Osteocyte (in vitro differentiated cells): ENCODE data around the gene KPNA3. TPM values are rescaled to one million over a fixed set of nuclear protein-coding genes. Genes with fewer than 3 reads are reported as not detected.

Source experiments
- DNase-seq: peaks from one replicate; pipeline ENCODE4 v3.0.0; 2021; ENCODE audit warnings: mixed read lengths; ENCODE audit not compliant: unreplicated experiment; ENCODE audit errors: extremely low spot score
- H3K27ac Mint-ChIP-seq: one replicate; pipeline ENCODE4 v1.8.0; 2021; ENCODE audit warnings: mild to moderate bottlenecking, mixed read lengths; ENCODE audit not compliant: unreplicated experiment
- H3K27me3 Mint-ChIP-seq: one replicate; pipeline ENCODE4 v1.8.0; 2021; ENCODE audit warnings: mixed read lengths; ENCODE audit not compliant: unreplicated experiment
- H3K36me3 Mint-ChIP-seq: one replicate; pipeline ENCODE4 v1.8.0; 2021; ENCODE audit warnings: mixed read lengths; ENCODE audit not compliant: unreplicated experiment
- H3K4me1 Mint-ChIP-seq: one replicate; pipeline ENCODE4 v1.8.0; 2021; ENCODE audit warnings: mixed read lengths; ENCODE audit not compliant: unreplicated experiment
- H3K4me3 Mint-ChIP-seq: one replicate; pipeline ENCODE4 v1.8.0; 2021; ENCODE audit warnings: mild to moderate bottlenecking, moderate library complexity, mixed read lengths; ENCODE audit not compliant: unreplicated experiment
- H3K9me3 Mint-ChIP-seq: one replicate; pipeline ENCODE4 v1.8.0; 2021; ENCODE audit warnings: mixed read lengths; ENCODE audit not compliant: unreplicated experiment
- CTCF ChIP-seq: fragments of 200-600 bp; sonication (generic); IDR thresholded peaks from 2 replicates; pipeline ENCODE4 v1.5.0; 2021; ENCODE audit warnings: antibody characterized with exemption, mild to moderate bottlenecking, moderate library complexity
- total RNA-seq: library from RNA; stranded (reverse); gene quantifications from 2 replicates; pipeline ENCODE4 v1.2.1, GENCODE V29; 2021

The KPNA3 gene
- total RNA-seq, 1 donor from 2014 or later, result 39.9 TPM

- no peak overlapping the region for H3K27ac Mint-ChIP-seq
- no peaks in the 10 kb centered on the region for H3K36me3 Mint-ChIP-seq
- no peak for DNase-seq
- H3K4me3 Mint-ChIP-seq, result no peak overlapping the region
- peaks cover 31% of the 10 kb centered on the region for H3K27me3 Mint-ChIP-seq
- no peaks in the 10 kb centered on the region for H3K4me1 Mint-ChIP-seq
- no peak for TF ChIP-seq CTCF
- peaks cover 4% of the 10 kb centered on the region for H3K9me3 Mint-ChIP-seq
Measured at GRCh38 chr13:49829715-49830114, 37.2 kb upstream of the KPNA3 start.

GRCh38 chr13:49828453-49828852 lies 36.0 kb upstream of the KPNA3 start:
- DNase-seq, result no peak
- peaks cover 37% of the 10 kb centered on the region for H3K27me3 Mint-ChIP-seq
- no peak for TF ChIP-seq CTCF
- H3K36me3 Mint-ChIP-seq, result no peaks in the 10 kb centered on the region
- no peaks in the 10 kb centered on the region for H3K4me1 Mint-ChIP-seq
- no peak overlapping the region for H3K4me3 Mint-ChIP-seq
- peaks cover 4% of the 10 kb centered on the region for H3K9me3 Mint-ChIP-seq
- H3K27ac Mint-ChIP-seq, result no peak overlapping the region

GRCh38 chr13:49827891-49828290 lies 35.4 kb upstream of the KPNA3 start:
- no peak overlapping the region for H3K27ac Mint-ChIP-seq
- peaks cover 36% of the 10 kb centered on the region for H3K27me3 Mint-ChIP-seq

GRCh38 chr13:49827336-49827735 lies 34.9 kb upstream of the KPNA3 start:
- Mint-ChIP-seq H3K27ac (no peak overlapping the region), H3K27me3 (peaks cover 35% of the 10 kb centered on the region), H3K9me3 (peaks cover 4% of the 10 kb centered on the region), H3K4me3 (no peak overlapping the region), H3K4me1 (no peaks in the 10 kb centered on the region), H3K36me3 (no peaks in the 10 kb centered on the region)
- TF ChIP-seq CTCF, result no peak
- no peak for DNase-seq

More at GRCh38 chr13:49827891-49828290, 35.4 kb upstream of the KPNA3 start:
- DNase-seq, result no peak
- H3K4me1 Mint-ChIP-seq, result no peaks in the 10 kb centered on the region
- H3K4me3 Mint-ChIP-seq, result no peak overlapping the region
- TF ChIP-seq CTCF, result no peak
- peaks cover 4% of the 10 kb centered on the region for H3K9me3 Mint-ChIP-seq
- H3K36me3 Mint-ChIP-seq, result no peaks in the 10 kb centered on the region

- Mint-ChIP-seq H3K27ac (no peak overlapping the region), H3K9me3 (no peaks in the 10 kb centered on the region), H3K36me3 (no peaks in the 10 kb centered on the region), H3K27me3 (peaks cover 38% of the 10 kb centered on the region), H3K4me3 (no peak overlapping the region), H3K4me1 (no peaks in the 10 kb centered on the region)
- DNase-seq, result no peak
- no peak for TF ChIP-seq CTCF
Measured at GRCh38 chr13:49821216-49822009, 28.9 kb upstream of the KPNA3 start.
